ENCODE results near the gene HIF1AN. TPM values are rescaled to one million over a fixed set of nuclear protein-coding genes. Genes with fewer than 3 reads are reported as not detected.
"Not testable (repeated sequence)": the region's sequence is repeated elsewhere in the genome, so short reads cannot be mapped to it uniquely, and the experiment has no call there.

The HIF1AN gene
- total RNA-seq, 2 experiments from 2014 or later: 40.6 to 47.4 TPM

- no peak for DNase-seq
- no peaks in the 10 kb centered on the region for H3K9me3 Mint-ChIP-seq
- no peaks in the 10 kb centered on the region for H3K36me3 Mint-ChIP-seq
- ChIA-PET CTCF (interaction anchor here (1.4 to 2.4 kb wide), 3 partner anchors 32 to 311 kb away, joined by 3 to 7 read pairs (median 3); partner anchors contain the start of gene HIF1AN), POLR2A (no interaction called here)
- H3K4me3 Mint-ChIP-seq: no peak overlapping the region
- H3K27ac Mint-ChIP-seq: no peak overlapping the region
- peaks cover 37% of the 10 kb centered on the region for H3K27me3 Mint-ChIP-seq
- peaks cover 2% of the 10 kb centered on the region for H3K4me1 Mint-ChIP-seq (ENCODE audit: low read depth)
- intact Hi-C loops (cut with micrococcal nuclease): loop anchor here (10.0 kb wide), 1 partner anchor 87 kb away; no protein-coding TSS in a partner anchor
Measured at GRCh38 chr10:100567826-100568225, 32.1 kb downstream of the HIF1AN start.

- no peak for DNase-seq
- CTCF ChIA-PET: interaction anchor here (1.4 to 2.3 kb wide), 2 partner anchors 33 to 174 kb away, joined by 3 to 10 read pairs; partner anchors contain the start of gene HIF1AN
- Mint-ChIP-seq H3K36me3 (no peaks in the 10 kb centered on the region), H3K27ac (no peak overlapping the region), H3K4me3 (no peak overlapping the region), H3K4me1 (ENCODE audit: low read depth) (no peaks in the 10 kb centered on the region), H3K27me3 (peaks cover 38% of the 10 kb centered on the region), H3K9me3 (no peaks in the 10 kb centered on the region)
- intact Hi-C loops (cut with micrococcal nuclease): loop anchor here (10.0 kb wide), 1 partner anchor 86 kb away; no protein-coding TSS in a partner anchor
- POLR2A ChIA-PET: no interaction called here
Measured at GRCh38 chr10:100568912-100569311, 33.2 kb downstream of the HIF1AN start.

- no peak overlapping the region for H3K4me3 Mint-ChIP-seq
- no peak for DNase-seq
- H3K9me3 Mint-ChIP-seq: no peaks in the 10 kb centered on the region
- intact Hi-C loops (cut with micrococcal nuclease): loop anchor here (10.0 kb wide), 1 partner anchor 85 kb away; no protein-coding TSS in a partner anchor
- no peak overlapping the region for H3K27ac Mint-ChIP-seq
- peaks cover 35% of the 10 kb centered on the region for H3K27me3 Mint-ChIP-seq
- ChIA-PET POLR2A (no interaction called here), CTCF (interaction anchor here (0.6 to 2.3 kb wide), 2 partner anchors 173 to 731 kb away, joined by 3 to 10 read pairs; no protein-coding TSS in a partner anchor)
- H3K4me1 Mint-ChIP-seq (ENCODE audit: low read depth): no peaks in the 10 kb centered on the region
- no peaks in the 10 kb centered on the region for H3K36me3 Mint-ChIP-seq
Measured at GRCh38 chr10:100569687-100570481, 34.1 kb downstream of the HIF1AN start.

- intact Hi-C loops (cut with micrococcal nuclease): no loop called here
- POLR2A ChIA-PET: no interaction called here
- no peaks in the 10 kb centered on the region for H3K9me3 Mint-ChIP-seq
Measured at GRCh38 chr10:100570506-100570905, 34.8 kb downstream of the HIF1AN start.

GRCh38 chr10:100571084-100571856 is 35.5 kb downstream of the HIF1AN start:
- no peak overlapping the region for H3K4me3 Mint-ChIP-seq
- H3K4me1 Mint-ChIP-seq (ENCODE audit: low read depth): no peaks in the 10 kb centered on the region
- intact Hi-C loops (cut with micrococcal nuclease): no loop called here
- H3K27me3 Mint-ChIP-seq: peaks cover 27% of the 10 kb centered on the region
- no peaks in the 10 kb centered on the region for H3K36me3 Mint-ChIP-seq
- no peak overlapping the region for H3K27ac Mint-ChIP-seq
- ChIA-PET POLR2A (no interaction called here), CTCF (interaction anchor here (2.3 kb wide), 1 partner anchor 172 kb away, joined by 10 read pairs; no protein-coding TSS in a partner anchor)
- DNase-seq: no peak
- no peaks in the 10 kb centered on the region for H3K9me3 Mint-ChIP-seq

More at GRCh38 chr10:100570506-100570905, 34.8 kb downstream of the HIF1AN start:
- Mint-ChIP-seq H3K27ac (no peak overlapping the region), H3K27me3 (peaks cover 32% of the 10 kb centered on the region), H3K4me3 (no peak overlapping the region), H3K4me1 (ENCODE audit: low read depth) (no peaks in the 10 kb centered on the region), H3K36me3 (no peaks in the 10 kb centered on the region)
- no peak for DNase-seq
- CTCF ChIA-PET: interaction anchor here (0.6 to 2.3 kb wide), 2 partner anchors 173 to 730 kb away, joined by 3 to 10 read pairs; no protein-coding TSS in a partner anchor

GRCh38 chr10:100575146-100575545 is 39.4 kb downstream of the HIF1AN start:
- H3K27me3 Mint-ChIP-seq: peaks cover 12% of the 10 kb centered on the region
- H3K9me3 Mint-ChIP-seq; CTCF ChIA-PET; H3K4me3 Mint-ChIP-seq; H3K4me1 Mint-ChIP-seq (ENCODE audit: low read depth); H3K27ac Mint-ChIP-seq; H3K36me3 Mint-ChIP-seq; POLR2A ChIA-PET; intact Hi-C loops (cut with micrococcal nuclease); DNase-seq: not testable (repeated sequence)

- intact Hi-C loops (cut with micrococcal nuclease): no loop called here
- Mint-ChIP-seq H3K4me3 (no peak overlapping the region), H3K9me3 (no peaks in the 10 kb centered on the region), H3K36me3 (no peaks in the 10 kb centered on the region), H3K27ac (no peak overlapping the region), H3K4me1 (ENCODE audit: low read depth) (no peaks in the 10 kb centered on the region), H3K27me3 (peaks cover 12% of the 10 kb centered on the region)
- ChIA-PET CTCF (no interaction called here), POLR2A (no interaction called here)
- DNase-seq: no peak
Measured at GRCh38 chr10:100575585-100576281, 40.0 kb downstream of the HIF1AN start.

GRCh38 chr10:100576282-100576635 is 40.5 kb downstream of the HIF1AN start:
- CTCF ChIA-PET: no interaction called here

GRCh38 chr10:100579261-100580090 is 43.7 kb downstream of the HIF1AN start:
- no peaks in the 10 kb centered on the region for H3K4me1 Mint-ChIP-seq (ENCODE audit: low read depth)
- H3K27me3 Mint-ChIP-seq: peaks cover 10% of the 10 kb centered on the region
- H3K36me3 Mint-ChIP-seq: no peaks in the 10 kb centered on the region
- POLR2A ChIA-PET: no interaction called here
- CTCF ChIA-PET: interaction anchor here (1.6 kb wide), 1 partner anchor 17 kb away, joined by 4 read pairs; no protein-coding TSS in a partner anchor
- no peaks in the 10 kb centered on the region for H3K9me3 Mint-ChIP-seq
- intact Hi-C loops (cut with micrococcal nuclease): no loop called here
- no peak overlapping the region for H3K27ac Mint-ChIP-seq
- no peak for DNase-seq
- H3K4me3 Mint-ChIP-seq: no peak overlapping the region

More at GRCh38 chr10:100576282-100576635, 40.5 kb downstream of the HIF1AN start:
- H3K27me3 Mint-ChIP-seq: peaks cover 12% of the 10 kb centered on the region
- intact Hi-C loops (cut with micrococcal nuclease): no loop called here
- no peaks in the 10 kb centered on the region for H3K9me3 Mint-ChIP-seq
- H3K27ac Mint-ChIP-seq: no peak overlapping the region
- no peaks in the 10 kb centered on the region for H3K4me1 Mint-ChIP-seq (ENCODE audit: low read depth)
- no peaks in the 10 kb centered on the region for H3K36me3 Mint-ChIP-seq
- POLR2A ChIA-PET: no interaction called here
- no peak for DNase-seq
- H3K4me3 Mint-ChIP-seq: no peak overlapping the region

- intact Hi-C loops (cut with micrococcal nuclease): no loop called here
- Mint-ChIP-seq H3K27ac (no peak overlapping the region), H3K4me1 (ENCODE audit: low read depth) (no peaks in the 10 kb centered on the region), H3K27me3 (peaks cover 47% of the 10 kb centered on the region), H3K4me3 (no peak overlapping the region), H3K9me3 (peaks cover 10% of the 10 kb centered on the region), H3K36me3 (no peaks in the 10 kb centered on the region)
- CTCF ChIA-PET: interaction anchor here (1.2 kb wide), 1 partner anchor 157 kb away, joined by 3 read pairs; no protein-coding TSS in a partner anchor
- DNase-seq: no peak
- POLR2A ChIA-PET: no interaction called here
Measured at GRCh38 chr10:100586959-100587358, 51.2 kb downstream of the HIF1AN start.

GRCh38 chr10:100598166-100598565 is 62.4 kb downstream of the HIF1AN start:
- DNase-seq: no peak
- H3K27me3 Mint-ChIP-seq: peaks cover 20% of the 10 kb centered on the region
- no peak overlapping the region for H3K27ac Mint-ChIP-seq
- H3K9me3 Mint-ChIP-seq: no peaks in the 10 kb centered on the region
- no peak overlapping the region for H3K4me3 Mint-ChIP-seq
- ChIA-PET CTCF (no interaction called here), POLR2A (no interaction called here)
- H3K36me3 Mint-ChIP-seq: no peaks in the 10 kb centered on the region
- H3K4me1 Mint-ChIP-seq (ENCODE audit: low read depth): no peaks in the 10 kb centered on the region
- intact Hi-C loops (cut with micrococcal nuclease): no loop called here
